GM19238 (cell line): ENCODE results near the gene UBE2J2.

Source experiments
- DNase-seq: peaks from one replicate; pipeline ENCODE4 v3.0.0; 2011; ENCODE audit warnings: low spot score; ENCODE audit not compliant: insufficient read length

Gene UBE2J2

DNA sequence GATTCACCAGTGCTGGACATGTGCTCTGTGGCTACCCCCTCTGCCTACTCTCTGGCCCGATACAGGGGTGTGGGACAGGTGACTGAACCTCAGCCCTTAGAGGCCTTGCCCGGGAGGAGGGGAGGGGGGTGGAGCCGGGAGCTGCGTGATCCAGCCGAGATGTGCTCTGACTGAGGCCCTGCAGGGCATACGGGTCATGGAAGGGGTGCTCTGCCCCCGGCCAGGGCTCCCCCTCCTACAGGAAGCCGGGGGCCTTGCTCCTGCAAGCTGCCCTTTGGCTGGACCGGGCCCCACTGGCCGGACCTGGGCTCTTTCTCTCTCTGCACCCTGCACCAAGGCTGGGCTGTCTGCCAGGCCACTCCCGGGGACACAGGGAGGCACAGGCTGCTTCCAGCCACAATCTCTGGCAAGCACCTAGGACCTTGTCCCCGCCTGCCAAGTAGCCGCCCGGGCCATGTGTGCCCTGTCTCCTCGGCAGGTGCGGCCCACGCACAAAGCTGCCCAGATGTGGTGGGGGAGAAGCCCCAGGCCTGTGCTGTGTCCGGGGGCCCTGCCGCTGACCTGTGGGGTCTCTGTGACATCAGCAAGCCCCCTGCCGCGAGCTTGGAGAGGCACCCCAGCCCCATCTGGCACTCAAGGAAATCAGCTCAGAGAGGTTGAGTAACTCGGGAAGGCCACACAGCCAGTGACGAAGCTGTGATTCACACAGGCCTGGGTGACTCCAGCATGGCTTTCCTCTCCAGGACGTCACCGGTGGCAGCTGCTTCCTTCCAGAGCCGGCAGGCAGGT lies 8.1 kb upstream of the UBE2J2 start:
- DNase-seq: no peak

DNA sequence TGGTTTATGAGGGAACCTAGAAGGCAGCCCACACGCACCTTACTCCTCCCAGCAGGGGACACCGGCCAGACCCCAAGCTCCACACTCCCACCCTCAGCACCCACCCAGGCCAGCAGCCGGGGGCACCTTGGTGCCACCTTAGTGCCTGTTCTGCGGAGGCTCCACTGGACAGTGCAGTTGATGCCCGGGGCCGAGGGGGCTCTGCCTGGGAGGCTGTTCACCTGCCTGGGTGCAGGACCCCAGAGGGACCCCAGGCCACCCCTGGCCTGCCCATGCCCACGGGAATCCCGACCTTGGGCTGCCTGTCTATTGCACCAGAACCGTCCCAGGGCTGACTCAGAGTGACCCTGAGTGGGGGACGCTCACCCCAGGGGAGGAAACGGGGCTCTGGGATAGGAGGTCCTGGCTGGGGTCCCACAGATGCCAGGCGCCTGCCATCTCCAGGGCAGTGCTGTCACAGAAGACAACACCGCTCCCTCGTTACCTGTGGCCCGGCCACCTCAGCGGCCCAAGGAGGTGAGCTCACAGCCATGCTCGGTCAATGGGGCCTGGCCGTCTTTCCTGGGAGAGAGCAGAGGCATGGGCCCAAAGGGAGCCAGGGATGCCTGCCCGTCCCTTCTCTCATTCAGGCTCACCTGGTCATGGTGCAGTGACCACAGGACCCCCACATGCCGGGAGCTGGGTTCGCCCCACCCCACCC lies 7.3 kb upstream of the UBE2J2 start:
- no peak for DNase-seq

DNA sequence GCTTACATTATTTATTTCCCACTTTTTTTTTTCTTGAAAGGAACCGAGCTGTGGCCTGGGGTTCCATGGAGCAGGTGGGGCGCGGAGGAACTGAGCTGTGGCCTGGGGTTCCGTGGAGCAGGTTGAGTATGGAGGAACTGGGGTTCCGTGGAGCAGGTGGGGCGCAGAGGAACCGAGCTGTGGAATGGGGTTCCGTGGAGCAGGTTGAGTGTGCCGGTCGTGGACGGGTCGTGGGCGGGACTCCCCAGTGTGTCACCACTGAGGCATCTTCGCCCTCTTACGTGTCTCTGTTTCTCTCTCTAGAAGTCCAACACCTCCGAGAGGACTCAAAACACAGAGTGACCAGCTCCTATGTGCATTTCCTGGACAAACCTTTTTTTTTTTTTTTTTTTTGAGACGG lies 5.4 kb upstream of the UBE2J2 start:
- DNase-seq: no peak

DNA sequence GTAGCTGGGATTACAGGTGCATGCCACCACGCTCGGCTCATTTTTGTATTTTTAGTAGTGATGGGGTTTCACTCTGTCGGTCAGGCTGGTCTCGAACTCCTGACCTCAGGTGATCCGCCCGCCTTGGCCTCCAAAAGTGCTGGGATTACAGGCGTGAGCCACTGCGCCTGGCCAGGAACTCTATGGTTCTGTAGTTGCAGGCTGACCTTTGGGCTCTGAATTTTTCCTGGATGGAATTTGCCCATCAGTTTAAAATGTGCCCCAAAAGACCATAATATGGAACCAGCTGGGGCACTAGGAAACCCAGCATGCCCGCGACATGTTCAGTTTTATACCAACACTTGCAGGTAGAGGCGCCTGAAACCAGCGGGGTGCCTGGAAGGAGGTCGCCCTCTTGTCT lies 5.0 kb upstream of the UBE2J2 start:
- DNase-seq: no peak

DNA sequence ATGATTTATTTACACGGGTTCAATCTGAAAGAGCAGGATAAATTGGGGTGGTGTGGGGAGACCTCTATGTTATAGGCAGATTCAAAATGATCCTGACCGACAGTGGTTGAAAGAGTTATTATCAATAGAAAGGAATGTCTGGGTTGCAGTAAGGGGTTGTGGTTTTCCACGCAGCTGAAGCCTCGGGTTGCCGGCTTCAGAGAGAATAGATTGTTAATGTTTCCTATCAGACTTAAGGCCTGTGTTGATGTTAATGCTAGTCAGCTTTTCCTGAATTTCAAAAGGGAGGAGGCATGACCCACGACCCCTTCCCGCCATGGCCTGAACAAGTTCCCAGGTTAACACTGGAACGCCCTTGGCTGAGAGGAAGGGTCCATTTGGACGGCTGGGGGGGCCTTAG lies 2.2 kb upstream of the UBE2J2 start:
- DNase-seq: no peak

DNA sequence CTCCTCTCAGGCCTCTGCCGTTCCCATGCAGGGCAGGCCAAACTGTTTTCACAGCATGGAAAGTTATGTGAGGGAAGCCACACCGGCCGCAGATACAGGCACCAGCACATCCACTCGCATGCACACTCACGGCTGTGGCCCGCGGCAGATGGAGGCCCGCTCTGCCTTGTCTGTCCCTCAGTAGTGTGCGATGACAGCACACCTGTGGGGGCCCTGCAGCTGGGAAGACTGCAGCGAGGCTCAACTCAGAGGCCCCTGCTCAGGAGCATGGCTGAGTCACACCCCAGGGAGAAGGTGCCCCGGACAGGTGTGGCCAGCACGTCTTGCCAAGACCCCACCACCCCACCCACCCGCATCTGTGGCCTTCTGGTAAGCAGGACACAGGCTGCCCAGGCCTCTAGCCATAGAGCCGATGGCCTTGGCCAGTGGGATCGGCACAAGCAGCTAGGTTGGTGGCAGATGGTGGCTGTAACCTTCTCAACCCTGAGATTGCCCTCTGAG lies 1.3 kb upstream of the UBE2J2 start:
- DNase-seq: no peak

DNA sequence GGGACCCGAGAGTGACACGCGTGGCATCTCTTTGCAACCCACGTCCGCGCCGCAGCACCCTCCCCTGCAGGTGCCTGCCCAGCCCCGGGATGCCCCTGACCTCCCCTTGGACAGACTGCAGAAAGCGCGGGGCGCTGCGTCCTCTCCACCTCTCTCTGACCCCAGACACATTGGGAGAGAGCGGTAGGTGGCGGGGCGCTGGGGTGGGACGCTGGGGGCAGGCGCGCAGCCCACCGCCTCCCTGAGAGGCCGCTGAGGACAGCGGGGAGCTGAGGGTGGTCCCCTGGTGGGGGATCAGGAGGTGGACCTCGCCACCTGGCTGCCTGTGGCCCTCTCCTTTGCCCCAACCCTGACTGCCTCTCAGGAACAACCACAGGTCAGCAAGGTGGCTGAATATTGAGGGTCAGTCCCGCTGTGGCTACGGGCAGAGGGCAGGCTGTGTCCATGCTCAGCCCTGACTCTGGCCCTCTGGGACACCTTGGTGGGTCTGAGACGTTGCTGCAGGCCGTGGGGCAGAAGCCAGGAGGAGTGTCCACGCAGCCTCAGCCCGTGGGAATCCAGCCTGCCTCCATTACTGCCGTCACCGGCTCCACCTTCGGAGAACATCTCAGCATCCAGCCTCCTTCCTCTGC lies 761 bp upstream of the UBE2J2 start:
- no peak for DNase-seq

DNA sequence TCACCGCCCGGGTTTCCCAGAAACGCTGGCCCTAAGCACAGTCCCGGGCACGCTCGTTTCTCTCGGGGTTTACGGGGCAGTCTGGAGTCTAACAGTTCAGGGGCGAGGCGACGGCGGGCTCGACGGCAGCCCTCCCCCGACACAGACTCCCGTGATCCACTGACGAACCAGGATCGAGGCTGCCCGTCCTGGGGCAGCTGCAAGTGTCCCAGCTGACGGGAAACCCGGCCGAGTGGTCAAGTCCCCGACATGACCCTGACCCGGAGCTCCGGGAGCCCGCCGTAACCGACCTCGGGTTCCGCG lies 494 bp downstream of the UBE2J2 start:
- DNase-seq: no peak

DNA sequence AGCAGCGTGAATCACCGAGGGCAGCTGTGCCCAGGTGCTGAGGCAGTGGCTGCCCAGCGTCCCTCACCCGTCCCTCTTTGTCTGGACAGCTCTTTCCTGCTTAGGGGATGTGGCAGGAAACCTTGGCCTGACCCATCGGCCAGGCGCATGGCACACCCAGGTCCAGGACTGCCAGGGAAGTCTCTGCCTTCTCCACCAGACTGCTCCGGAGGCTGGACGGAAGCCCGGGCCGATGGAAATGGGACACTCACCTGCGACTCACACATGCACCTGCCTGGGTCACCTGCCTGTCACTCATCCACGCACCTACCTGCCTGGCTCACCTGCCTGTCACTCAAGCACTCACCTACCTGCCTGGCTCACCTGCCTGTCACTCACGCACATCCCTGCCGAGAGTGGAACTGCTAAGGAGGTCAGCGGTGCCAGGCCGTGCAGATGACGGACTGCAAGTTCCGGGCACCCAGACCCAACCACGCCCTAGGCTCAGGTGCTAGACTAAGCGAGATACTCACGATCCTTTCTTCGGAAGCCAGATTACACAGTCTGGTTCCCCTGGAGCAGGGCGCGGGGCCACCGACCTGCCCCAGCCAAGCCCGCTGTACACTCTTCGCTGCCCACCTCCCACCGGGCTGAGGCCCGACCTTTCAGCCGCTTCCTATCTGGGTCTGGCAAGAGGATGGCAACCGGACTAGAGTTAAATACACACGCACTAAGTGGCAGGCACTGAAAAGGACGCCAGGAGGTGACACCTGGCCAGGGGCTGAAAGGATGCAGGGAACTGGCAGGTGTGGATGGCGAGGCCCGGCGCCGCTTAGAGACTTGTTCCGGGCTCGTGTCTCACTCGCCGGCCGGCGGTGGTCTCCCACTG lies 1.1 kb downstream of the UBE2J2 start:
- no peak for DNase-seq

DNA sequence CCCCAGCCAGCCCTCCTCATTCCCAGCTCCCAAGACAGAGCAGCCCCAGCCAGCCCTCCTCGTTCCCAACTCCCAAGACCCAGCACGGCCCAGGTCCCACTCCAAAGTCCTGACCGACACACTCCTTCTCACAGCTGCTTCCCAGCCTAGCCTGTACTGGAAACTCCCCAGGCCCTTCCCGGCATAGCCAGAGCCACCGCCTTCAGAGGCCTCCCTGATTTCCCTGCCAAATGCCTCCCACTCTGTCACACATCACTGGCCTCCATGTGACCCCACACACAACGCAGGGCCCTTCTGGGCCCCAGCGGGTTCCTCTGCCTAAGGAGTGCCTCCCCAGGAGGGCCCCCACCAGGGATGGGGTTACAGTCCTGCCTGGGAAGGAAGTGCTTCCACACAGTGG lies 2.8 kb downstream of the UBE2J2 start:
- DNase-seq: no peak

DNA sequence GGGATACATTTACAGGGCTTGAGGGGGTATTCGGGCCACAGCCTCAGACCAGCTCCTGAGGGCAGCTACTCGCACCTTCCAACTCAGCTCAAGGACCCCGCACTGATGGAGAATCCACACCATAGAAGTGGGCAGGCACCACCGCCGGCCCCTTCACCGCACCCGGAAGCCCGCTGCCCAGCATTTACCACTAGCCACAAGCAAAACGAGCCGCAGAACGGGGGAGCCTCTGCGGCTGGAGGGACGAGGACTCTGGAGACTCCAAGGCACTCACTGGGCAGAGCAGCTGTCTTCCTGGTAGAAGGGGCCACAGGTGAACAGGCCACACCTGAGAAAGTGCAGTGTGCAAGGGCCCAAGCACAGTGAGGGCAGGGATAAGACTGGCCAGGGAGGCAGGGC lies 5.4 kb downstream of the UBE2J2 start:
- no peak for DNase-seq

DNA sequence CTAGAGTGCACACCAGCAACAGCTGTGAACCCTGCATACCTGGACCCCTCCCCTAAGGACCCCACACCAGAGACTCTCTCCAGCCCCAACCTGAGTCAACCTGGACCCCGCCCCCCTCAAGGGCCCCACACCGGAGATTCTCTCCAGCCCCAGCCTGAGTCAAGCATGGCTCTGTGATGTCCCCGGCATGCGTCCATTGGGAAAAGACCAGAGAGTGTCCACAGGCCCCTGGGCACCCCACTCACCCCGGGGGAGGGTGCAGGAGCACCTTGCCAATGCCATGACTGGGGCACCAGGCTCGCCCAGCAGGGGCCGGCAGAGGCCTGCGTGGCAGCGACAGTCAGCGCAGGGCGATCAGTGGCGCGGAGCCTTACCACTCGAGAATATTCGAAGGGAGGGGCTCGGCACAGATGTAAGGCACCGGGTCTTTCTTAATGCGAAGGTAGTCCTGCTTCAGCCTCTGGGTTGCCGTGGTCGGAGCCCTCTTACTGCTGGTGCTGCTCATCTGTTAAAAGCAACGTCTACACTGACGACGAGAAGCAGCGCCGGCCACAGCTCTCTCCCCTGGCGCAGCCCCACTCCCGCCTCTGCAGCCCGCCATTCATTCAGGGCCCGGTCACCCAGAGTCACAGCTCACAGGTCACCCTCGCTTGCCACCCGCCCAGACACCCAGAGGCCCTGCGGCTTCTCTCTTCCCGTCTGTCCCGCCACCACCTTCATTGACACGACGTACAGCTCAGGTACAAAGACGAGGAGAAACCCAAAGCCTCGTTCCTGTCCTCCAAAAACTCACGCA lies 6.0 kb downstream of the UBE2J2 start:
- DNase-seq: no peak

DNA sequence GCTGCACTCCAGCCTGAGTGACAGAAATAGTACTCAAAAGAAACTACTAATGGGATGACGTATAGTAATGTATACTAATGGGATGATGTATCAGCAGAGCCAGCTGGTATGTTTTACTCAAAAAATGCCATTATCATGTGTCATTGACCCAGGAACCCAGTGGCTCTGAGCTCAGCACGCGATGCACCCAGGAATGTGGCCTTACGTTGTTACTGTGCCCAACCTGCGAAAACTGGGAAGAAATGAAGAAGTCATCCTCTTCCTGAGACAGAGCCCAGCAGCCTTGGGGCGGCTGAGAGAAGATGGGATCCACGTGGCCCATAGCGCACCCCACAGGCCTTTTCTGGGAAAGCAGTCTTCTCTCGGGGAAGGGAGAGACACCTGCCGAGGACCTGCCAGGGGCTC lies 8.8 kb downstream of the UBE2J2 start:
- no peak for DNase-seq

DNA sequence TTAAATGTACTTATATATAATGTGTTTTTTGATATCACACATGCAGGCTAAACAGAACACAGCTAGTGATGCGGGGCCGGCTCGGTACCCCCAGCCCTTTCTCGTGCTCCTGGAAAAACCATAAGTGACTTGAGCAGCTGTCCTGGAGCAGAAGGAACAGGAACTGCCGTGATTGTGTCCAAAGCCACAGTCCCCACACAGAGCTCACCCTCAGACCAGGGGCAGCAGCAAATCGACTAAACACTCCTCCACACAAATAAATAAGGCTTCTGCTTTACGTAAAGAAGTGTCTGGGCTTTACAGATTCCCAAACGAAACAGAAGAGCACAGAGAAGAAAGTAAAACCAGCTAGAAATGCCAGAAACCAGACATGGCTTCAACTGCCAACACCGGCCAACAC lies 9.6 kb downstream of the UBE2J2 start:
- DNase-seq: no peak

DNA sequence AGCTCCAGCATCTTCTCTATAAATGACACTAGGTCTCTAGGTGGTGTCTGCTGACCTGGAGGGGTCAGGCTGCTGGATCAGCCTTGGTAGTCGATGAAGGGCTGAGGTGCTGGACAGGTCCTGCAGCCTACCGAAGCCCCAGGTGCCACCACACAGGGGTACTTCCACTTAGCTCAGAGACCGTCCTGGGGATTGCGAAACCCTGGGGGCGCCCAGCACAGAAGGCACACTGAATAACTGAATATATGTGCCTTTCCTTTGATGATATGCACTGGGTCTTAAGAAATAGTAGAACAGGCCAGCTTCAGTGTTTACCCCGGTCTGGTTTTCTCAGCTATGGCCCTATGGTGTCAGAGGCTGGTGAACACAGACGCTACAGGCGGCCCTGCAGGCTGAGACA lies 10.9 kb downstream of the UBE2J2 start:
- no peak for DNase-seq

DNA sequence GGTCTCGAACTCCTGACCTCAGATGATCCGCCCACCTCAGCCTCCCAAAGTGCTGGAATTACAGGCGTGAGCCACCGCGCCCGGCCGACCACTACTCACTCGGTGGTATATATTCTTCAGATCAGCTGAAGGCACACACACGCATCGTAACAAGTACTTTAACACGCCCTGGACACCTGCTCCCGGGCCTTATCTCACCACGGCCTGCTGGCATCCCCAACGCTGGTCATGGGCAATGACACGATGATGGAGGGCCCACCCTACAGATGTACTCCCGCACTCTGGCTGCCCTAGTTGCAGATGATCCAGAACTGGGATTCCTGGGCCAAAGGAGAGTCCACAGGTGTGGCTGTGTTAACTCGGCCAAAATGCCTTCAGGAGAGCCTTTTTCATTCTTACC lies 11.6 kb downstream of the UBE2J2 start:
- DNase-seq: no peak

DNA sequence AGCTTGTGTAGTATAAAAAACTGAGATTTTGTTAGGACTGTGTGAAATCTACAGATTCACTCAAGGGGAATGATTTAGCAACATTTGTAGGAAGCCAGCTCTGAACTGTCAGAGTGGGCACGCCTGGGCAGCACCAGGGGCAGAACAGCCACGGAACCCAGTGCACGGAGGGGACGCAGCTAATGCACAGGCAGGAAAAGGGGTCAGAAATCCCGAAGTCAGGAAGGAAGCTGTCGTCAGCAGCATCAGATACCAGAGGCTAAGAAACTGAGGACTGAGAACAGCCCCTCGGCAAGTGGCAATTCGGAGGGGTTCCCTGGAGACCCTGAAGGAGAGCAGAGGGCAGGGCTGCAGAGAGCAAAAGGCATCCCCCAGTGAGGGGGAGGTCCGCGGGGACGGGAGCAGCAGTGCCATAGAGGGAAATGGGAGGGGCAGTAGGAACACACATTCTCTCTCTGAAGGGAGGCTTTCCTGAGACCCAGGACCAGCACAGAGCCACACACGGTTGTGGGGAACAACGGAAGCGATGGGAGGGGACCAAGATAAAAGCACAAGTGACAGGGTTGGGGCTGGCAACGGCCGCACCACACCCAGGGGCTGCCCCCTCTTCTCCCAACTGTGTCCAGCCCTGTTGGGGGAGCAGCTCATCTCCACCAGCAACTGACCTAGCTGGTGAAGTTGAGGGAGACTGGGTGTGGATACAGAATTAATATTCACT lies 12.7 kb downstream of the UBE2J2 start:
- no peak for DNase-seq

DNA sequence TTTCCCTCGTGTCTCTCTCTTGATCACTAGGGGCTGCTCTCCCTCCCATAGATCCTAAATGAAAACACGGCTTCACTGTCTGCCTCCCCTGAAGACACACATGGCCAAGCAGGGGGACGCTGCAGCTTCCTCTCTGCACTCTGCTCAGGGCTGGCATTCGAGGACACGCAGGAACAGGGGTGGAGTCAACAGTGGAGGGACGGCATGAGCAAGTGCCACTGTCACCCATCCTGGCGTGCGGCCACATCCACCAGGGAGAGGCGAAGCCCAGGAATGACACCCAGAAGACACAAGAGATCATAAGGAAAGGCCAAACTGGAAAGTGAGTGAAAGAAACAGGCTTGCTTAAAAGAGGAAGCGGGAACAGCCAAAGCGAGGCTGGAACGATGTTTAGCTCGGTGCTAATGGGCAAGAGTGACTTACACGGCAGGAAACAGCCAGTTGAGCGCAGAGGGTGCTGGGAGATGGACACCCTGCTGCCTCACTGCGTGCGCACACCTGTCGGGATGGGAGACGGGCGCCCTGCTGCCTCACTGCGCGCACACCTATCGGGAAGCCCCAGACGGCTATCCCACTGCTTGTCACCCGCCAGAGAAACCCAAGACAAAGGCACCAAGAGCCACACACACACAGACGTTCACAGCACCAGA lies 13.6 kb downstream of the UBE2J2 start:
- DNase-seq: no peak

DNA sequence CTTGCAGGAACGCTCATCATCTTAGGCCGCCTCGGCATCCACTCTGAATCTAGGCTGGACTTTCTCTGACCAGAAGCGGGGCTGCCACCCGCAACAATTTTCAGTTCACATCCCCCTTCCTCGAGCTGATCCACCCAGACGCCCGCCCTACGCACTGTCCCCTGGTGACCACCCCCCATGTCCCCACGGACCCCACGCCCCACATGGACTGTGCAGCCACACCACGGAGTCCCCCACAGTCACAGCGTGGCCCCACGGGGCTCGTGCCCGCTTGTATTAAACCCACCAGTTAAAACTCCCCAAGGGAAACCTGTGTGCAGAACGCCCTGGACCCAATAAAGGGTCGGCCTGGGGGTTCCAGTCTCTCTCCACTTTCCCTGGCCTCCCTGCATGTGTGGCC lies 14.1 kb downstream of the UBE2J2 start:
- DNase-seq: no peak

DNA sequence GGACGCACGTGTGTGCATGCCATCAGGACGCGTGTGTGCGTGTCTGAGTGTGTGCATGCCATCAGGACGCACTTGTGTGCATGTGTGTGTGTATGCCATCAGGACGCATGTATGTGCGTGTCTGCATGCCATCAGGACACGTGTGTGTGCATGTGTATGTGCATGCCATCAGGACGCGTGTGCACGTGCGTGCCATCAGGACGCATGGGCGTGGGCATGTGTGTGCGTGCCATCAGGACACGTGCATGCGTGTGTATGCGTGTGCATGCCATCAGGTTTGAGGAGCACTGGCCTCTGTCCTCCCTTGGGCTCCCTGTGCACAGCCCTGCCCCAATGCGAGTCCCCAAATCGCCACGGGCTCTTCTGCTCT lies 14.6 kb downstream of the UBE2J2 start:
- no peak for DNase-seq
